DOHH2 (cell line): ENCODE results near the gene CRISPLD2.

ENCODE experiments used
- CTCF ChIP-seq: fragments of 200-600 bp; sonication (generic); IDR thresholded peaks from one replicate; pipeline ENCODE4 v1.5.1; 2014; ENCODE audit warnings: antibody characterized with exemption, mild to moderate bottlenecking, low read depth, low read length; ENCODE audit not compliant: poor library complexity, severe bottlenecking
- EZH2phosphoT487 ChIP-seq: fragments of 200-600 bp; sonication (generic); IDR thresholded peaks from 2 replicates; pipeline ENCODE4 v1.6.1; 2017; ENCODE audit warnings: borderline replicate concordance, mild to moderate bottlenecking, antibody characterized with exemption, low read length, moderate library complexity, mixed read lengths

- no peak for TF ChIP-seq CTCF
- no peak for TF ChIP-seq EZH2phosphoT487
Observed at GRCh38 chr16:84788920-84789391, 30.8 kb upstream of the CRISPLD2 start.
